Heart left ventricle (tissue), 16 donors: Measurements from ENCODE around the gene HLA-DRB1. TPM values are rescaled to one million over a fixed set of nuclear protein-coding genes. Genes with fewer than 3 reads are reported as not detected.

Source experiments
- ATAC-seq, 4 donors: fragments of 200-7000 bp; cut with Tn5 transposase; one replicate each; pipeline ENCODE4 v1.9.1; 2020 to 2022; ENCODE audit warnings: moderate library complexity in 4 of 4, mild to moderate bottlenecking in 3 of 4, moderate number of reproducible peaks in 1 of 4
- DNase-seq, 5 donors: peaks; one replicate each; pipeline ENCODE4 v3.0.0-alpha.2; 2020
- H3K27ac ChIP-seq, 12 donors: fragments of 200-600 bp; sonication (generic) in 4 of 12; one replicate each; pipeline versions ENCODE4 v1.5.0 to v1.8.0; 2016 to 2022; ENCODE audit warnings: mild to moderate bottlenecking in 2 of 12
- H3K27me3 ChIP-seq, 9 donors: fragments of 200-600 bp; sonication (generic) in 2 of 9; one replicate each; pipeline versions ENCODE4 v1.5.1 to v1.8.0; 2016 to 2022; ENCODE audit warnings: mild to moderate bottlenecking in 3 of 9
- H3K36me3 ChIP-seq, 9 donors: fragments of 200-600 bp; sonication (generic) in 2 of 9; one replicate each; pipeline versions ENCODE4 v1.5.0 to v1.8.0; 2018 to 2022; ENCODE audit warnings: mild to moderate bottlenecking in 2 of 9
- H3K4me1 ChIP-seq, 12 donors: fragments of 200-600 bp; sonication (generic) in 4 of 12; one replicate each; pipeline versions ENCODE4 v1.5.0 to v1.8.0; 2016 to 2022; ENCODE audit warnings: mild to moderate bottlenecking in 3 of 12
- H3K4me3 ChIP-seq, 12 donors: fragments of 200-600 bp; sonication (generic) in 4 of 12; one replicate each; pipeline versions ENCODE4 v1.5.0 to v1.8.0; 2017 to 2022; ENCODE audit warnings: mild to moderate bottlenecking in 9 of 12, moderate library complexity in 4 of 12
- H3K9me3 ChIP-seq, 12 donors: fragments of 200-600 bp; sonication (generic) in 4 of 12; one replicate each; pipeline versions ENCODE4 v1.5.0 to v1.8.0; 2016 to 2022; ENCODE audit warnings: mild to moderate bottlenecking in 1 of 12
- POLR2A ChIP-seq, 2 donors: fragments of 450-650 bp; IDR thresholded peaks; one replicate each; pipeline ENCODE4 v1.6.1; 2017; ENCODE audit warnings: antibody characterized with exemption in 2 of 2, mild to moderate bottlenecking in 2 of 2, moderate library complexity in 2 of 2
- WGBS, 4 donors: extraction: QIAGEN DNeasy Blood & Tissue Kit in 2 of 4; methylation state at CpG; one replicate each; pipeline versions ENCODE4 v1.1.5 to v1.1.7; 2013 to 2018; 5-methylcytosine and 5-hydroxymethylcytosine counted together
- intact Hi-C, 10 donors: fragments of 100-400 bp; cut with DNase I; formaldehyde crosslinking; loops; one replicate each; pipeline versions ENCODE4 v1.11.1 to v1.14.2; 2022
- polyA plus RNA-seq, 2 donors: library from polyadenylated mRNA; stranded (reverse); fragments of 200-250 nt; gene quantifications; one replicate each; pipeline ENCODE4 v1.2.3, GENCODE V29; 2013
- total RNA-seq, 9 donors: library from RNA; depleted of rRNA in 2 of 9; stranded (reverse); fragments of >200 nt in 2 of 9; fragmentation: NEBNext Ultra II Directional in 3 of 9; extraction: Animal tissue kit (Norgen Biotek cat#: 25700) in 3 of 9; gene quantifications; one replicate each; pipeline versions ENCODE4 v1.1.0 to v1.2.4, GENCODE V29; 2016 to 2023
- TF ChIP-seq, protein P1 (sequence below), 12 donors: fragments of 200-600 bp; sonication (generic) in 4 of 12; IDR thresholded peaks; one replicate each; pipeline versions ENCODE4 v1.5.0 to v1.8.0; 2018 to 2022; ENCODE audit warnings: antibody characterized with exemption in 12 of 12, mild to moderate bottlenecking in 5 of 12
- donor health status: ischemic (EF 13 %, LVEDD 7.1; RV severe dilation, severe dysfunction).
- donor health status: healthy with polysubstance abuse.
- donor health status: DM: no; HTN: yes; CAD: no.
- donor health status: DM: no; HTN: no; CAD: no.
- donor health status: ischemic (EF 25% LVEDD 6.9; RV normal size, moderate dysfunction).
- donor health status: ischemic (EF 25% LVEDD 5.7; RV mildly dilated, moderate dysfunction).
- donor health status: healthy.
- donor health status: DM: yes; HTN: yes; CAD: no.
- donor health status: ischemic (EF 35%, LVEDD 5.7; RV mildly dilated, moderate dysfunction).
- donor health status: nonischemic (EF 11% LVEDD 7.7; RV severe dilation, severe dysfunction).
- donor health status: DM: yes; HTN: yes; CAD: no.
- donor health status: PGD.
- donor health status: ischemic (EF 29% LVEDD 5.4; RV normal size, mild dysfunction).
- donor health status: nonischemic (EF 23%, LVEDD 6.1; RV moderate dilation, normal function).

HLA-DRB1 gene
- total and polyA plus RNA-seq, 11 donors = 12.3 to 404 (median 81.3) TPM

DNA sequence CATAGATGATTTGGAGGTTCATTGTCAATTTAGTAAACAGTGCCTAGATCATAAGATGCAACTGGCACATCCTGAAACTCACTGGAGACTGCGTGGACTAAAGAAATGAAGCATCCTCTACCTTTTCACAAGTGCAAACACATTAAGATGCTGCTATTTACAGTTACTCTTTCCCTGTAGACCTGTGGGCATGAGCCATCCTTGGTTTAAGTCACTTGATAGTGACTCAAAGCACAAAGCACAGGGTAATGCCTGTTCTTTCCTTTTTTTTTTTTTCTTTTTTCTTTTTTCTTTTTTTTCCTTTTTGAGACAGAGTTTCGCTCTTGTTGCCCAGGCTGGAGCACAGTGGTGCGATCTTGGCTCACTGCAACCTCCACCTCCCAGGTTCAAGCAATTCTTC, 37.6 kb upstream of the HLA-DRB1 start:
- H3K9me3 ChIP-seq = no peaks in the 10 kb centered on the region
- TF ChIP-seq POLR2A (IDR thresholded peaks at IDR 0.05) = no peak
- TF ChIP-seq, protein P1, sequence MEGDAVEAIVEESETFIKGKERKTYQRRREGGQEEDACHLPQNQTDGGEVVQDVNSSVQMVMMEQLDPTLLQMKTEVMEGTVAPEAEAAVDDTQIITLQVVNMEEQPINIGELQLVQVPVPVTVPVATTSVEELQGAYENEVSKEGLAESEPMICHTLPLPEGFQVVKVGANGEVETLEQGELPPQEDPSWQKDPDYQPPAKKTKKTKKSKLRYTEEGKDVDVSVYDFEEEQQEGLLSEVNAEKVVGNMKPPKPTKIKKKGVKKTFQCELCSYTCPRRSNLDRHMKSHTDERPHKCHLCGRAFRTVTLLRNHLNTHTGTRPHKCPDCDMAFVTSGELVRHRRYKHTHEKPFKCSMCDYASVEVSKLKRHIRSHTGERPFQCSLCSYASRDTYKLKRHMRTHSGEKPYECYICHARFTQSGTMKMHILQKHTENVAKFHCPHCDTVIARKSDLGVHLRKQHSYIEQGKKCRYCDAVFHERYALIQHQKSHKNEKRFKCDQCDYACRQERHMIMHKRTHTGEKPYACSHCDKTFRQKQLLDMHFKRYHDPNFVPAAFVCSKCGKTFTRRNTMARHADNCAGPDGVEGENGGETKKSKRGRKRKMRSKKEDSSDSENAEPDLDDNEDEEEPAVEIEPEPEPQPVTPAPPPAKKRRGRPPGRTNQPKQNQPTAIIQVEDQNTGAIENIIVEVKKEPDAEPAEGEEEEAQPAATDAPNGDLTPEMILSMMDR (IDR thresholded peaks at IDR 0.05) = no peak
- intact Hi-C loops = loop anchor here in 4 of 10 donors (2.0 to 10.0 kb wide), 2 partner anchors 66 to 68 kb away; no protein-coding TSS in a partner anchor

DNA sequence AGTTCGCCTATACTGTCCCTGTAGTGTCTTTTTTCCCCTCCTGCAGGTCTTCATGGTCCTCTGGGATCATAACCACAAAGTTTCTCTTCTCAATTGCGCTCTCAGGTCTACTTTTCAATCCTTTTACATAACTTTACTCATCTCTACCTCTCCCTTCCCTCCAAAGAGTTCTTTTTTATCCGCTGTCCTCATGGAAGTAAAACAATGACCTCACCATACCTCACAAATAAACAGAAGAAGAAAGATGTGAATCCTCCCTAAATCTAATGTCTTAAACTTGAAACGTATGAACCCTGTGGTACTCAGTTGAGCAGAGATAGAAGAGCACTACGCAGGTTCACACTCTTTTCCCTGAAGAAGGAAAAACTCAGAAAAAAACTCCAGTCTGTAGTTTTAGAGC, 35.5 kb upstream of the HLA-DRB1 start:
- Histone ChIP-seq H3K27me3 (no peaks in the 10 kb centered on the region), H3K27ac (no peak overlapping the region), H3K4me3 (no peak overlapping the region), H3K9me3 (no peaks in the 10 kb centered on the region), H3K4me1 (peaks cover 0 to 14% (median 0%) of the 10 kb centered on the region in 12 donors), H3K36me3 (no peaks in the 10 kb centered on the region)
- intact Hi-C loops = loop anchor here in 3 of 10 donors (10.0 kb wide), 1 partner anchor 70 kb away; no protein-coding TSS in a partner anchor
- TF ChIP-seq, protein P1 (IDR thresholded peaks at IDR 0.05) = no peak
- no peak for TF ChIP-seq POLR2A (IDR thresholded peaks at IDR 0.05)
- no peak for DNase-seq
- 19 to 70% (median 28%) methylated on average over 5 of the region's 5 CpGs for WGBS, 4 donors
- no peak for ATAC-seq

More for the DNA sequence above, 37.6 kb upstream of the HLA-DRB1 start:
- no peak for ATAC-seq
- Histone ChIP-seq H3K27me3 (no peaks in the 10 kb centered on the region), H3K4me3 (no peak overlapping the region), H3K4me1 (peaks cover 0 to 13% (median 0%) of the 10 kb centered on the region in 12 donors), H3K36me3 (no peaks in the 10 kb centered on the region), H3K27ac (peak overlapping the region in 4 of 12 donors; percentile 4 to 52 (median 46))
- DNase-seq = no peak
- WGBS, 4 donors = 0 to 88% (median 29%) methylated on average over 1 to 3 of the region's 3 CpGs

DNA sequence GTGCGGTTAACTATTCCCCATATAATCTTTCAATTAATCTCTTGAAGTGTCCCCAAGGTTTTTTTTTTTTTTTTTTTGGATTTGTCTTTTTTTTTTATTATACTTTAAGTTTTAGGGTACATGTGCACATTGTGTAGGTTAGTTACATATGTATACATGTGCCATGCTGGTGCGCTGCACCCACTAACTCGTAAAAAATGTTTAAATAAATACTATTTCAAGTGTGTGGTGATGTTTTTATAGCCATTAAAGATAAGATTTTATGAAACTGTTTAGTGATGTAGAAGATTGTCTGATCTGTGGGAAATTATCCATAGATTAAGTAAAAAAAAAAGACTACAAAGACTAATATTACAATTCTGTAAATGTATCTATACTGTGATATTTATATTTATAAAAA, 34.9 kb upstream of the HLA-DRB1 start:
- no peak overlapping the region for H3K4me3 ChIP-seq
- H3K4me1 ChIP-seq = peaks cover 0 to 14% (median 0%) of the 10 kb centered on the region in 12 donors
- no peaks in the 10 kb centered on the region for H3K9me3 ChIP-seq
- no peak overlapping the region for H3K27ac ChIP-seq
- H3K36me3 ChIP-seq = no peaks in the 10 kb centered on the region
- no peaks in the 10 kb centered on the region for H3K27me3 ChIP-seq
- no peak for ATAC-seq
- intact Hi-C loops = loop anchor here in 5 of 10 donors (5.0 to 10.0 kb wide), 3 partner anchors 33 to 70 kb away; no protein-coding TSS in a partner anchor
- no peak for DNase-seq
- TF ChIP-seq POLR2A (IDR thresholded peaks at IDR 0.05) = no peak
- TF ChIP-seq, protein P1 (IDR thresholded peaks at IDR 0.05) = no peak
- 0 to 86% (median 0%) methylated on average over 1 to 3 of the region's 3 CpGs for WGBS, 4 donors

DNA sequence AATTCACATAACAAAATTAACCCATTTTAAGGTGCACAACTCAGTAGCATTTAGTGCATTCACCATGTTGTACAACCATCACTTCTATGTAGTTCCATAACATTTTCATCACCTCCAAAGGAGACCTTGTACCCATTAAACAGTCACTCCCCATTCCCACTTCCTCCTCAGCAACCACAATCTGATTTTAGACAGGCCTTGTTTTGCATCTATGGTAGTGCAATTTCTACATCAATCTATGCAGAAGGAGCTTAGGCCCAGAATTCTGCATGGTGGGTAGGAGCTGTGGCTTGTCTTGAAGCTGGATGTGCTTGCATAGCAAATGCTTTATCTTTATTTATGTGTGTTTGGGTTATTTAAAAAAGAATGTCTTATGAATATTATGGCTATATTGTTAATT, 34.0 kb upstream of the HLA-DRB1 start:
- Histone ChIP-seq H3K36me3 (no peaks in the 10 kb centered on the region), H3K4me3 (no peak overlapping the region), H3K9me3 (no peaks in the 10 kb centered on the region), H3K27me3 (no peaks in the 10 kb centered on the region), H3K27ac (peak overlapping the region in 1 of 12 donors; percentile 61), H3K4me1 (peaks cover 0 to 14% (median 0%) of the 10 kb centered on the region in 12 donors)
- ATAC-seq = peak in 2 of 4 donors; percentile 28 to 30
- no peak for DNase-seq
- intact Hi-C loops = loop anchor here in 5 of 10 donors (5.0 to 10.0 kb wide), 3 partner anchors 34 to 71 kb away; no protein-coding TSS in a partner anchor
- TF ChIP-seq, protein P1 (IDR thresholded peaks at IDR 0.05) = no peak
- TF ChIP-seq POLR2A (IDR thresholded peaks at IDR 0.05) = no peak
